Left renal cortex interstitium (tissue), 4 donors: Measurements from ENCODE around the gene SCD5. TPM values are rescaled to one million over a fixed set of nuclear protein-coding genes. Genes with fewer than 3 reads are reported as not detected.

Experiments
- DNase-seq, 4 donors: peaks; one replicate each; pipeline ENCODE4 v3.0.0-alpha.2; 2013; ENCODE audit warnings: low read depth in 4 of 4, low spot score in 2 of 4, missing footprints in 1 of 4
- polyA plus RNA-seq, 4 donors: library from polyadenylated mRNA; unstranded; fragments of 120-200 nt; gene quantifications; one replicate each; pipeline ENCODE4 v1.2.1, GENCODE V29; 2013; ENCODE audit not compliant: insufficient read length in 4 of 4

SCD5 gene
- polyA plus RNA-seq, 4 donors = 30.4 to 47.9 (median 39.6) TPM

- no peak for DNase-seq
Observed at GRCh38 chr4:82774711-82775171, 23.9 kb downstream of the SCD5 start.

GRCh38 chr4:82773057-82773456 lies 25.5 kb downstream of the SCD5 start:
- no peak for DNase-seq

- no peak for DNase-seq
Observed at GRCh38 chr4:82770607-82771006, 28.0 kb downstream of the SCD5 start.

GRCh38 chr4:82765134-82765533 lies 33.5 kb downstream of the SCD5 start:
- DNase-seq = no peak

- DNase-seq = no peak
Observed at GRCh38 chr4:82761229-82761628, 37.4 kb downstream of the SCD5 start.

- DNase-seq = no peak
Observed at GRCh38 chr4:82758701-82759685, 39.6 kb downstream of the SCD5 start.

GRCh38 chr4:82756061-82756460 lies 42.5 kb downstream of the SCD5 start:
- no peak for DNase-seq

- DNase-seq = no peak
Observed at GRCh38 chr4:82755650-82756049, 42.9 kb downstream of the SCD5 start.

GRCh38 chr4:82754513-82755165 lies 44.0 kb downstream of the SCD5 start:
- DNase-seq = no peak

- DNase-seq = no peak
Observed at GRCh38 chr4:82753725-82754410, 44.7 kb downstream of the SCD5 start.

GRCh38 chr4:82753238-82753637 lies 45.4 kb downstream of the SCD5 start:
- no peak for DNase-seq

GRCh38 chr4:82748810-82749470 lies 49.7 kb downstream of the SCD5 start:
- DNase-seq = no peak

- no peak for DNase-seq
Observed at GRCh38 chr4:82747686-82748575, 50.7 kb downstream of the SCD5 start.

GRCh38 chr4:82746705-82747574 lies 51.7 kb downstream of the SCD5 start:
- DNase-seq = no peak

- no peak for DNase-seq
Observed at GRCh38 chr4:82745173-82745842, 53.3 kb downstream of the SCD5 start.

GRCh38 chr4:82744284-82744968 lies 54.2 kb downstream of the SCD5 start:
- DNase-seq = no peak

GRCh38 chr4:82741188-82741587 lies 57.4 kb downstream of the SCD5 start:
- no peak for DNase-seq
